ENCODE results near the gene ADAMTS16. TPM values are rescaled to one million over a fixed set of nuclear protein-coding genes. Genes with fewer than 3 reads are reported as not detected.

The ADAMTS16 gene
- total and polyA plus RNA-seq, 11 donors, result 0.05 to 4.7 (median 0.16) TPM; not detected in 8

- intact Hi-C loops (cut with DNase I), result no loop called here
Measured at GRCh38 chr5:5359618-5360017, 219.5 kb downstream of the ADAMTS16 start.

GRCh38 chr5:5360363-5360940, 220.3 kb downstream of the ADAMTS16 start:
- TF ChIP-seq, protein P1, sequence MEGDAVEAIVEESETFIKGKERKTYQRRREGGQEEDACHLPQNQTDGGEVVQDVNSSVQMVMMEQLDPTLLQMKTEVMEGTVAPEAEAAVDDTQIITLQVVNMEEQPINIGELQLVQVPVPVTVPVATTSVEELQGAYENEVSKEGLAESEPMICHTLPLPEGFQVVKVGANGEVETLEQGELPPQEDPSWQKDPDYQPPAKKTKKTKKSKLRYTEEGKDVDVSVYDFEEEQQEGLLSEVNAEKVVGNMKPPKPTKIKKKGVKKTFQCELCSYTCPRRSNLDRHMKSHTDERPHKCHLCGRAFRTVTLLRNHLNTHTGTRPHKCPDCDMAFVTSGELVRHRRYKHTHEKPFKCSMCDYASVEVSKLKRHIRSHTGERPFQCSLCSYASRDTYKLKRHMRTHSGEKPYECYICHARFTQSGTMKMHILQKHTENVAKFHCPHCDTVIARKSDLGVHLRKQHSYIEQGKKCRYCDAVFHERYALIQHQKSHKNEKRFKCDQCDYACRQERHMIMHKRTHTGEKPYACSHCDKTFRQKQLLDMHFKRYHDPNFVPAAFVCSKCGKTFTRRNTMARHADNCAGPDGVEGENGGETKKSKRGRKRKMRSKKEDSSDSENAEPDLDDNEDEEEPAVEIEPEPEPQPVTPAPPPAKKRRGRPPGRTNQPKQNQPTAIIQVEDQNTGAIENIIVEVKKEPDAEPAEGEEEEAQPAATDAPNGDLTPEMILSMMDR (IDR thresholded peaks at IDR 0.05), result no peak
- TF ChIP-seq POLR2A (IDR thresholded peaks at IDR 0.05), result no peak
- H3K36me3 ChIP-seq, result no peaks in the 10 kb centered on the region
- H3K4me1 ChIP-seq, result no peaks in the 10 kb centered on the region
- no peak for ATAC-seq
- no peak for DNase-seq
- no peak overlapping the region for H3K4me3 ChIP-seq
- no peaks in the 10 kb centered on the region for H3K9me3 ChIP-seq
- no peaks in the 10 kb centered on the region for H3K27me3 ChIP-seq
- H3K27ac ChIP-seq, result no peak overlapping the region
- intact Hi-C loops (cut with DNase I), result no loop called here
- WGBS, 4 donors, result 88 to 91% (median 89%) methylated on average over 8 of the region's 8 CpGs

More at GRCh38 chr5:5359618-5360017, 219.5 kb downstream of the ADAMTS16 start:
- 79 to 84% (median 81%) methylated on average over 8 to 9 of the region's 9 CpGs for WGBS, 4 donors
- Histone ChIP-seq H3K36me3 (no peaks in the 10 kb centered on the region), H3K4me1 (no peaks in the 10 kb centered on the region), H3K27me3 (no peaks in the 10 kb centered on the region), H3K4me3 (no peak overlapping the region), H3K9me3 (no peaks in the 10 kb centered on the region), H3K27ac (no peak overlapping the region)
- TF ChIP-seq POLR2A (IDR thresholded peaks at IDR 0.05), result no peak
- TF ChIP-seq, protein P1 (IDR thresholded peaks at IDR 0.05), result no peak
- DNase-seq (no peak), ATAC-seq (no peak)

DNA sequence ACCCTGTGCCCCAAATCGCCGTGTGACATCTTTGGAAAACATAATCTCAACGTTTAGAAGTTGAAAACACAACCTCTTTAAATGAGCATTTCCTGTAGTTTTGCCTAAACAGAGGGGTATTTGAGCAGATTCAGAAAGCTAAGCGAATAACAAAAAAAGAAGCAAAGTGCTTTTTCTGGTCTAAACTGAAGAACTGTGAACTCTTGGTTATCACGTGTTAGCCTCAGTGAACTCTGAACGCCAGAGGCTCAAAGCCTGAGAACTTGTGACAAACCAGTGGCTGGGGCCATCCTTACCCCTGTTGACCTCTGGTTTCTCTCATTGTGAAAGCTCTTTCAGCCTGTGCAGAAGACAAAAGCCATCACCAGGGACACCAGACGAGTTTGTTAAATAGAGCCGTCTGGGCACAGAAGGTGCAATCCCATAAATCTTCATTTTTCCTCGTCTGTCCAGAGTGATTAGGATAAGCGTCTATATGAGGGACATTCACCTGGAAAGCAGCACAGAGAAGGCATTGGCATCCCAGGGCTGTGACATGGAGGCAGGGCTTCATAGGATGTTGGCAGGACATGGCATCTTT, 220.9 kb downstream of the ADAMTS16 start:
- Histone ChIP-seq H3K9me3 (no peaks in the 10 kb centered on the region), H3K36me3 (no peaks in the 10 kb centered on the region), H3K4me3 (no peak overlapping the region), H3K27ac (no peak overlapping the region), H3K4me1 (no peaks in the 10 kb centered on the region), H3K27me3 (no peaks in the 10 kb centered on the region)
- intact Hi-C loops (cut with DNase I), result no loop called here
- 61 to 67% (median 64%) methylated on average over 10 of the region's 10 CpGs for WGBS, 4 donors
- TF ChIP-seq, protein P1 (IDR thresholded peaks at IDR 0.05), result no peak
- TF ChIP-seq POLR2A (IDR thresholded peaks at IDR 0.05), result no peak
- no peak for ATAC-seq
- no peak for DNase-seq

GRCh38 chr5:5363045-5363444, 222.9 kb downstream of the ADAMTS16 start:
- ATAC-seq, result no peak
- no peaks in the 10 kb centered on the region for H3K9me3 ChIP-seq
- TF ChIP-seq, protein P1 (IDR thresholded peaks at IDR 0.05), result no peak
- no peak for TF ChIP-seq POLR2A (IDR thresholded peaks at IDR 0.05)
- no peaks in the 10 kb centered on the region for H3K36me3 ChIP-seq
- DNase-seq, result no peak
- intact Hi-C loops (cut with DNase I), result no loop called here
- no peaks in the 10 kb centered on the region for H3K27me3 ChIP-seq
- no peak overlapping the region for H3K27ac ChIP-seq
- H3K4me1 ChIP-seq, result peaks cover 0 to 4% (median 0%) of the 10 kb centered on the region in 12 donors
- no peak overlapping the region for H3K4me3 ChIP-seq
- 81 to 96% (median 94%) methylated on average over 3 of the region's 3 CpGs for WGBS, 4 donors
